ENCODE measurements around the gene KPNB1.

Gene KPNB1

GRCh38 chr17:47728214-47728877 is 78.6 kb downstream of the KPNB1 start:
- WGBS (ENCODE audit: insufficient coverage), result 96% methylated on average over 3 of the region's 4 CpGs
- DNase-seq, result no peak
- Histone ChIP-seq H3K9me3 (ENCODE audit: control extremely low read depth in 1 of 5, control insufficient read depth in 4 of 5, insufficient read depth in 2 of 5, low read depth in 1 of 5, low read length in 4 of 5) (no peaks in the 10 kb centered on the region), H3K4me3 (ENCODE audit: control insufficient read depth in 1 of 7, extremely low read depth in 1 of 7, insufficient read depth in 4 of 7, low read depth in 2 of 7, low read length in 6 of 7) (no peak overlapping the region), H3K27me3 (replicated peaks in 2 of 5; ENCODE audit: control insufficient read depth in 4 of 5, insufficient read depth in 5 of 5, low read length in 4 of 5) (peaks cover 0 to 6% (median 0%) of the 10 kb centered on the region in 5 experiments), H3K4me1 (ENCODE audit: control extremely low read depth in 1 of 4, control insufficient read depth in 4 of 4, insufficient read depth in 4 of 4, low read length in 3 of 4) (peaks cover 0 to 16% (median 12%) of the 10 kb centered on the region in 4 experiments), H3K27ac (ENCODE audit: insufficient read depth in 1 of 2, low read depth in 1 of 2, low read length in 2 of 2, poor library complexity in 1 of 2, severe bottlenecking in 2 of 2) (no peak overlapping the region), H3K36me3 (ENCODE audit: control insufficient read depth in 4 of 4, insufficient read depth in 4 of 4, low read length in 3 of 4) (no peaks in the 10 kb centered on the region)
- POLR2A ChIA-PET, result no interaction called here
- CTCF ChIA-PET, result interaction anchor here (2.4 to 5.0 kb wide), 3 partner anchors 11 to 29 kb away, joined by 9 to 47 read pairs (median 11); no protein-coding TSS in a partner anchor

DNA sequence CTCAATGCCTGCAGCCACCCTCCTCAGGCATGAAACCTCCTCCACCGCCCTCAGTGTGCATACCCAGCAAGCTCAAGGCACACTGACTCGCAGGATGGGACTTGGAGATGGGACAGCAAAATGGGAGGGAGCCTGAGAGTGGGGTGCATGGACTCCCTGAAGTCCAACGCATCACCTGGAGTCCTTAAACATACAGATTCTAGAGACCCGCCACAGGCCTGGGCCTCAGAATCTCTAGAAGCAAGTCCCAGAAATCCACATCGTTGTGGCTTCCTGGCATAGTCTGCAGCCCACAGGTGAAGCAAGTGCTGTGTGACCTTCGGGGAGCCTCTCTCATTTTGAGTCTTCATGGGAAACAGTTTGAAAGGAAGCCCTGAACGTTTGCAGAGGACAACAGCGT is 79.8 kb downstream of the KPNB1 start:
- Histone ChIP-seq H3K27ac (ENCODE audit: insufficient read depth in 1 of 2, low read depth in 1 of 2, low read length in 2 of 2, poor library complexity in 1 of 2, severe bottlenecking in 2 of 2) (no peak overlapping the region), H3K4me3 (ENCODE audit: control insufficient read depth in 1 of 7, extremely low read depth in 1 of 7, insufficient read depth in 4 of 7, low read depth in 2 of 7, low read length in 6 of 7) (no peak overlapping the region), H3K4me1 (ENCODE audit: control extremely low read depth in 1 of 4, control insufficient read depth in 4 of 4, insufficient read depth in 4 of 4, low read length in 3 of 4) (peaks cover 0 to 27% (median 23%) of the 10 kb centered on the region in 4 experiments), H3K36me3 (ENCODE audit: control insufficient read depth in 4 of 4, insufficient read depth in 4 of 4, low read length in 3 of 4) (no peaks in the 10 kb centered on the region), H3K27me3 (replicated peaks in 2 of 5; ENCODE audit: control insufficient read depth in 4 of 5, insufficient read depth in 5 of 5, low read length in 4 of 5) (peaks cover 0 to 10% (median 6%) of the 10 kb centered on the region in 5 experiments), H3K9me3 (ENCODE audit: control extremely low read depth in 1 of 5, control insufficient read depth in 4 of 5, insufficient read depth in 2 of 5, low read depth in 1 of 5, low read length in 4 of 5) (no peaks in the 10 kb centered on the region)
- DNase-seq, result no peak
- ChIA-PET POLR2A (no interaction called here), CTCF (interaction anchor here (1.1 to 5.0 kb wide), 3 partner anchors 11 to 30 kb away, joined by 5 to 47 read pairs (median 26); no protein-coding TSS in a partner anchor)
- WGBS (ENCODE audit: insufficient coverage), result 95% methylated on average over 8 of the region's 8 CpGs

GRCh38 chr17:47730681-47731080 is 81.0 kb downstream of the KPNB1 start:
- Histone ChIP-seq H3K27me3 (replicated peaks in 2 of 5; ENCODE audit: control insufficient read depth in 4 of 5, insufficient read depth in 5 of 5, low read length in 4 of 5) (peaks cover 0 to 22% (median 12%) of the 10 kb centered on the region in 5 experiments), H3K27ac (ENCODE audit: insufficient read depth in 1 of 2, low read depth in 1 of 2, low read length in 2 of 2, poor library complexity in 1 of 2, severe bottlenecking in 2 of 2) (no peak overlapping the region), H3K36me3 (ENCODE audit: control insufficient read depth in 4 of 4, insufficient read depth in 4 of 4, low read length in 3 of 4) (no peaks in the 10 kb centered on the region), H3K9me3 (ENCODE audit: control extremely low read depth in 1 of 5, control insufficient read depth in 4 of 5, insufficient read depth in 2 of 5, low read depth in 1 of 5, low read length in 4 of 5) (no peaks in the 10 kb centered on the region), H3K4me1 (ENCODE audit: control extremely low read depth in 1 of 4, control insufficient read depth in 4 of 4, insufficient read depth in 4 of 4, low read length in 3 of 4) (peaks cover 0 to 29% (median 25%) of the 10 kb centered on the region in 4 experiments), H3K4me3 (ENCODE audit: control insufficient read depth in 1 of 7, extremely low read depth in 1 of 7, insufficient read depth in 4 of 7, low read depth in 2 of 7, low read length in 6 of 7) (no peak overlapping the region)
- CTCF ChIA-PET, result interaction anchor here (1.1 to 5.0 kb wide), 6 partner anchors 11 to 88 kb away, joined by 3 to 47 read pairs (median 6); no protein-coding TSS in a partner anchor
- no peak for DNase-seq
- POLR2A ChIA-PET, result no interaction called here
- 100% methylated on average over 1 of the region's 4 CpGs for WGBS (ENCODE audit: insufficient coverage)

- ChIA-PET POLR2A (no interaction called here), CTCF (interaction anchor here (1.1 to 5.0 kb wide), 8 partner anchors 10 to 87 kb away, joined by 3 to 47 read pairs (median 6); no protein-coding TSS in a partner anchor)
- Histone ChIP-seq H3K9me3 (ENCODE audit: control extremely low read depth in 1 of 5, control insufficient read depth in 4 of 5, insufficient read depth in 2 of 5, low read depth in 1 of 5, low read length in 4 of 5) (no peaks in the 10 kb centered on the region), H3K27ac (ENCODE audit: insufficient read depth in 1 of 2, low read depth in 1 of 2, low read length in 2 of 2, poor library complexity in 1 of 2, severe bottlenecking in 2 of 2) (no peak overlapping the region), H3K4me3 (ENCODE audit: control insufficient read depth in 1 of 7, extremely low read depth in 1 of 7, insufficient read depth in 4 of 7, low read depth in 2 of 7, low read length in 6 of 7) (no peak overlapping the region), H3K4me1 (ENCODE audit: control extremely low read depth in 1 of 4, control insufficient read depth in 4 of 4, insufficient read depth in 4 of 4, low read length in 3 of 4) (peaks cover 0 to 29% (median 25%) of the 10 kb centered on the region in 4 experiments), H3K36me3 (ENCODE audit: control insufficient read depth in 4 of 4, insufficient read depth in 4 of 4, low read length in 3 of 4) (no peaks in the 10 kb centered on the region), H3K27me3 (replicated peaks in 2 of 5; ENCODE audit: control insufficient read depth in 4 of 5, insufficient read depth in 5 of 5, low read length in 4 of 5) (peaks cover 0 to 24% (median 12%) of the 10 kb centered on the region in 5 experiments)
- no peak for DNase-seq
- 100% methylated on average over 1 of the region's 2 CpGs for WGBS (ENCODE audit: insufficient coverage)
Observed at GRCh38 chr17:47731396-47731795, 81.7 kb downstream of the KPNB1 start.

DNA sequence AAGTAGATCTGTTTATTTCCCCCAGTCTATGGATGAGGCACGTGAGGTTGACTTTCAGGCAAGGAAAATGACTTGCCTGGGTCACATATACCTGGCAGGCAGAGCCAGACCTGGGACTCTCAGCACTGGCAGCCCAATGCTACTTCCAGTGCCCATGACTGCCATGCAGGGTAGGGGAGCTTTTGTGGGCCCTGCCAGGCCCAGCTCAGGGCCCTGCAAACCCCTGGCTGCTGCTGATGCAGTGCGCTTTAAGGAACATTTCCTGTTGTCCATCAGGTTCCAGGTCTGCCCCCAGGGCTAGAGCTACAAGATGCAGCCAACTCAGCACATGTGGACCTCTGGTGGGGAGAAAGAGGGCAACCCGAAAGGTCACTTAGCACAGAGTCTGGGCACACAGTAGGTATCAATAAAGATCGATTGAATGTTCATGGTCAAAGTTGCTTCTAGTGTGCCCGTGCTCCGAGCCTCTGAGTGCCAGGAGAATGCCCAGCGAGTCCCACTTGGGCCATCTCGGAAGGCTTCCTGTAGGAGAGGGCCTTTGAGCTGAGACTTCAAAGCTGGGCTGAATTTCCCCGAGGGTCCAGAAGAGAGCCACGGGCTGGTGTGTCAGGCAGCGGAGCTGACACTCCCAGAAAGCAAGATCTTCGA is 82.8 kb downstream of the KPNB1 start:
- WGBS (ENCODE audit: insufficient coverage), result 58% methylated on average over 12 of the region's 12 CpGs
- ChIA-PET POLR2A (interaction anchor here (1.0 to 1.5 kb wide), 2 partner anchors 14 to 37 kb away, joined by 3 to 4 read pairs; no protein-coding TSS in a partner anchor), CTCF (interaction anchor here (1.0 to 5.0 kb wide), 12 partner anchors 9 to 69 kb away, joined by 3 to 47 read pairs (median 6); no protein-coding TSS in a partner anchor)
- peaks cover 0 to 24% (median 12%) of the 10 kb centered on the region in 5 experiments for H3K27me3 ChIP-seq (replicated peaks in 2 of 5; ENCODE audit: control insufficient read depth in 4 of 5, insufficient read depth in 5 of 5, low read length in 4 of 5)
- H3K4me1 ChIP-seq (ENCODE audit: control extremely low read depth in 1 of 4, control insufficient read depth in 4 of 4, insufficient read depth in 4 of 4, low read length in 3 of 4), result peaks cover 0 to 27% (median 25%) of the 10 kb centered on the region in 4 experiments
- peak overlapping the region in 1 of 7 experiments; percentile 70 for H3K4me3 ChIP-seq (ENCODE audit: control insufficient read depth in 1 of 7, extremely low read depth in 1 of 7, insufficient read depth in 4 of 7, low read depth in 2 of 7, low read length in 6 of 7)
- H3K36me3 ChIP-seq (ENCODE audit: control insufficient read depth in 4 of 4, insufficient read depth in 4 of 4, low read length in 3 of 4), result no peaks in the 10 kb centered on the region
- DNase-seq, result no peak
- H3K9me3 ChIP-seq (ENCODE audit: control extremely low read depth in 1 of 5, control insufficient read depth in 4 of 5, insufficient read depth in 2 of 5, low read depth in 1 of 5, low read length in 4 of 5), result no peaks in the 10 kb centered on the region
- H3K27ac ChIP-seq (ENCODE audit: insufficient read depth in 1 of 2, low read depth in 1 of 2, low read length in 2 of 2, poor library complexity in 1 of 2, severe bottlenecking in 2 of 2), result no peak overlapping the region

DNA sequence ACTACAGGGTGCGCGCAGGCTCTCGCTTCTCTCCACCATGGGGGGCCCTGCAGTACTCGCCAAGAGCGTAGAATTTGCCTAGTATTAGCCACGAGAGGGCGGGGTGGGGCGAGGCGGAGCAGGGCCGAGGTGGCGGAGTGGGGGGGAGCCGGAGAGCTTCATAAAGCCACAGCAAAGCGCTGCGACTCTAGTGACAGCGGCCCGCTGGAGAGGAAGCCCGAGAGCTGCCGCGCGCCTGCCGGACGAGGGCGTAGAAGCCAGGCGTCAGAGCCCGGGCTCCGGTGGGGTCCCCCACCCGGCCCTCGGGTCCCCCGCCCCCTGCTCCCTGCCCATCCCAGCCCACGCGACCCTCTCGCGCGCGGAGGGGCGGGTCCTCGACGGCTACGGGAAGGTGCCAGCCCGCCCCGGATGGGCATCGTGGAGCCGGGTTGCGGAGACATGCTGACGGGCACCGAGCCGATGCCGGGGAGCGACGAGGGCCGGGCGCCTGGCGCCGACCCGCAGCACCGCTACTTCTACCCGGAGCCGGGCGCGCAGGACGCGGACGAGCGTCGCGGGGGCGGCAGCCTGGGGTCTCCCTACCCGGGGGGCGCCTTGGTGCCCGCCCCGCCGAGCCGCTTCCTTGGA is 83.4 kb downstream of the KPNB1 start, which contains the start of gene TBX21:
Gene TBX21 (plus strand): TSS at position 190 of the 627 bp plus-strand sequence. CDS start 219 bp downstream, at position 409.
- no peaks in the 10 kb centered on the region for H3K36me3 ChIP-seq (ENCODE audit: control insufficient read depth in 4 of 4, insufficient read depth in 4 of 4, low read length in 3 of 4)
- H3K4me3 ChIP-seq (ENCODE audit: control insufficient read depth in 1 of 7, extremely low read depth in 1 of 7, insufficient read depth in 4 of 7, low read depth in 2 of 7, low read length in 6 of 7), result peak within 1 kb of the TSS; percentile 17 to 70 (median 51)
- DNase-seq, result peak; percentile 92 to 94 (median 94)
- 1% methylated on average over 73 of the region's 73 CpGs for WGBS (ENCODE audit: insufficient coverage)
- CTCF ChIA-PET, result interaction anchor here (1.0 to 5.0 kb wide), 9 partner anchors 9 to 69 kb away, joined by 3 to 47 read pairs (median 6); no protein-coding TSS in a partner anchor
- POLR2A ChIA-PET, result interaction anchor here (1.0 to 1.5 kb wide), 2 partner anchors 15 to 38 kb away, joined by 3 to 4 read pairs; no protein-coding TSS in a partner anchor
- no peaks in the 10 kb centered on the region for H3K9me3 ChIP-seq (ENCODE audit: control extremely low read depth in 1 of 5, control insufficient read depth in 4 of 5, insufficient read depth in 2 of 5, low read depth in 1 of 5, low read length in 4 of 5)
- H3K4me1 ChIP-seq (ENCODE audit: control extremely low read depth in 1 of 4, control insufficient read depth in 4 of 4, insufficient read depth in 4 of 4, low read length in 3 of 4), result peaks cover 0 to 27% (median 25%) of the 10 kb centered on the region in 4 experiments
- no peak within 1 kb of the TSS for H3K27ac ChIP-seq (ENCODE audit: insufficient read depth in 1 of 2, low read depth in 1 of 2, low read length in 2 of 2, poor library complexity in 1 of 2, severe bottlenecking in 2 of 2)
- H3K27me3 ChIP-seq (replicated peaks in 2 of 5; ENCODE audit: control insufficient read depth in 4 of 5, insufficient read depth in 5 of 5, low read length in 4 of 5), result peaks cover 0 to 24% (median 12%) of the 10 kb centered on the region in 5 experiments

Measured in common myeloid progenitor, CD34-positive (primary cell).